ENCODE results near the gene EDN2.

Gene EDN2

DNA sequence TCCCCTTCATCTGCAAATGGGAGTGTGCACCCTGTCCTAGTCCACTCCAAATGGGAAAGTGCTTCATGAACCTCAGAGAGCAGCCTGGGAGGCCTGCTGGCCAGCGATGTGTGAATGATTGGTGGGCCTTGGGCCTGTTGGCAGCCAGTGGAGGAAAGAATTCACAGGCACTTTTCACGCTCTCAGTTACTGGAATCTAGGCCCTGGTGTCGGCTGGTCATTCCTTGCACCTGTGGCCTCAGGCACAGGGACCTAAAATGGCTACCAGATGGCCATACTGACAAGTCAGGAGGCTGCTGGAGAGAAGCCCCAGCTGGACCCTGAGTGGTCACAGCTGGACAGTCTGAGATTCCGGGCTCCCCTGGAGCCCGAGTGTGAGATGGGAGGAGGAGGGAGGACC lies 18.4 kb upstream of the EDN2 start:
- Histone ChIP-seq H4K20me1 (ENCODE audit: insufficient read depth, low read length, poor library complexity, severe bottlenecking) (no peaks in the 10 kb centered on the region), H3K4me1 (ENCODE audit: insufficient read depth, low read length, poor library complexity, severe bottlenecking) (no peaks in the 10 kb centered on the region), H3K9me3 (ENCODE audit: insufficient read depth, low read depth, low read length) (no peaks in the 10 kb centered on the region), H3K9me2 (replicated peaks; ENCODE audit: low read depth, low read length) (no peaks in the 10 kb centered on the region), H3K36me3 (ENCODE audit: insufficient read depth, low read length) (no peaks in the 10 kb centered on the region), H3K4me3 (ENCODE audit: low read length, poor library complexity, severe bottlenecking) (no peak overlapping the region), H3K27me3 (ENCODE audit: insufficient read depth, low read length, poor library complexity, severe bottlenecking) (no peaks in the 10 kb centered on the region), H3K4me2 (ENCODE audit: low read depth, low read length, poor library complexity, severe bottlenecking) (no peak overlapping the region), H2AFZ (ENCODE audit: low read length) (no peak overlapping the region), H3K79me2 (ENCODE audit: insufficient read depth, low read length) (no peaks in the 10 kb centered on the region), H3F3A (ENCODE audit: low read depth) (no peaks in the 10 kb centered on the region), H3K9ac (ENCODE audit: low read depth, low read length, poor library complexity, severe bottlenecking) (no peak overlapping the region)
- TF ChIP-seq, protein P1, sequence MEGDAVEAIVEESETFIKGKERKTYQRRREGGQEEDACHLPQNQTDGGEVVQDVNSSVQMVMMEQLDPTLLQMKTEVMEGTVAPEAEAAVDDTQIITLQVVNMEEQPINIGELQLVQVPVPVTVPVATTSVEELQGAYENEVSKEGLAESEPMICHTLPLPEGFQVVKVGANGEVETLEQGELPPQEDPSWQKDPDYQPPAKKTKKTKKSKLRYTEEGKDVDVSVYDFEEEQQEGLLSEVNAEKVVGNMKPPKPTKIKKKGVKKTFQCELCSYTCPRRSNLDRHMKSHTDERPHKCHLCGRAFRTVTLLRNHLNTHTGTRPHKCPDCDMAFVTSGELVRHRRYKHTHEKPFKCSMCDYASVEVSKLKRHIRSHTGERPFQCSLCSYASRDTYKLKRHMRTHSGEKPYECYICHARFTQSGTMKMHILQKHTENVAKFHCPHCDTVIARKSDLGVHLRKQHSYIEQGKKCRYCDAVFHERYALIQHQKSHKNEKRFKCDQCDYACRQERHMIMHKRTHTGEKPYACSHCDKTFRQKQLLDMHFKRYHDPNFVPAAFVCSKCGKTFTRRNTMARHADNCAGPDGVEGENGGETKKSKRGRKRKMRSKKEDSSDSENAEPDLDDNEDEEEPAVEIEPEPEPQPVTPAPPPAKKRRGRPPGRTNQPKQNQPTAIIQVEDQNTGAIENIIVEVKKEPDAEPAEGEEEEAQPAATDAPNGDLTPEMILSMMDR (conservative IDR thresholded peaks at IDR 0.05; ENCODE audit: low read length): no peak
- no peak for TF ChIP-seq EZH2phosphoT487 (IDR thresholded peaks at IDR 0.05; ENCODE audit: borderline replicate concordance)

DNA sequence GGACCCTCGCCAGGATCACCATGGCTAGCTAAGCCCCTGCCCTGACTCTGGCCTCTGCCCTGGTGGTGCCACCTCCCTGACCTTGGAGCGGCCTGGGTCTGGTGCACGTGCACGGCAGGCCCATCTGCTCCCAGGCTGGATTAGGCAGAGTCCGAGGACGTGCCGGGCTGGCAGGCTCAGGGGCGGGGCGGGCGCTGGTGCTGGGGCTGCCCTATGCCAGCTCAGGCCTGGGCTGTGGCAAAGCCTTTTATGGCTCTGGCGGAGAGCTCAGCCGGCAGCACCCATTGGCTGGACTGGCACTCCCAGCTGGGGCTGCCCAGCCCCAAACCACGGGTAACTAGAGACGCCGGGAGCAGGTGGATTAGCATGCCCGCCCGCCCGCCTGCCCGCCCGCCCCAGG lies 17.1 kb upstream of the EDN2 start:
- H3K36me3 ChIP-seq (ENCODE audit: insufficient read depth, low read length): no peaks in the 10 kb centered on the region
- no peaks in the 10 kb centered on the region for H3K79me2 ChIP-seq (ENCODE audit: insufficient read depth, low read length)
- H3K4me2 ChIP-seq (ENCODE audit: low read depth, low read length, poor library complexity, severe bottlenecking): no peak overlapping the region
- H3K9ac ChIP-seq (ENCODE audit: low read depth, low read length, poor library complexity, severe bottlenecking): no peak overlapping the region
- H3F3A ChIP-seq (ENCODE audit: low read depth): no peaks in the 10 kb centered on the region
- no peaks in the 10 kb centered on the region for H4K20me1 ChIP-seq (ENCODE audit: insufficient read depth, low read length, poor library complexity, severe bottlenecking)
- H3K9me3 ChIP-seq (ENCODE audit: insufficient read depth, low read depth, low read length): no peaks in the 10 kb centered on the region
- TF ChIP-seq, protein P1 (conservative IDR thresholded peaks at IDR 0.05; ENCODE audit: low read length): no peak
- TF ChIP-seq EZH2phosphoT487 (IDR thresholded peaks at IDR 0.05; ENCODE audit: borderline replicate concordance): no peak
- H3K4me3 ChIP-seq (ENCODE audit: low read length, poor library complexity, severe bottlenecking): no peak overlapping the region
- no peaks in the 10 kb centered on the region for H3K27me3 ChIP-seq (ENCODE audit: insufficient read depth, low read length, poor library complexity, severe bottlenecking)
- H3K9me2 ChIP-seq (replicated peaks; ENCODE audit: low read depth, low read length): no peaks in the 10 kb centered on the region
- no peaks in the 10 kb centered on the region for H3K4me1 ChIP-seq (ENCODE audit: insufficient read depth, low read length, poor library complexity, severe bottlenecking)
- no peak overlapping the region for H2AFZ ChIP-seq (ENCODE audit: low read length)

DNA sequence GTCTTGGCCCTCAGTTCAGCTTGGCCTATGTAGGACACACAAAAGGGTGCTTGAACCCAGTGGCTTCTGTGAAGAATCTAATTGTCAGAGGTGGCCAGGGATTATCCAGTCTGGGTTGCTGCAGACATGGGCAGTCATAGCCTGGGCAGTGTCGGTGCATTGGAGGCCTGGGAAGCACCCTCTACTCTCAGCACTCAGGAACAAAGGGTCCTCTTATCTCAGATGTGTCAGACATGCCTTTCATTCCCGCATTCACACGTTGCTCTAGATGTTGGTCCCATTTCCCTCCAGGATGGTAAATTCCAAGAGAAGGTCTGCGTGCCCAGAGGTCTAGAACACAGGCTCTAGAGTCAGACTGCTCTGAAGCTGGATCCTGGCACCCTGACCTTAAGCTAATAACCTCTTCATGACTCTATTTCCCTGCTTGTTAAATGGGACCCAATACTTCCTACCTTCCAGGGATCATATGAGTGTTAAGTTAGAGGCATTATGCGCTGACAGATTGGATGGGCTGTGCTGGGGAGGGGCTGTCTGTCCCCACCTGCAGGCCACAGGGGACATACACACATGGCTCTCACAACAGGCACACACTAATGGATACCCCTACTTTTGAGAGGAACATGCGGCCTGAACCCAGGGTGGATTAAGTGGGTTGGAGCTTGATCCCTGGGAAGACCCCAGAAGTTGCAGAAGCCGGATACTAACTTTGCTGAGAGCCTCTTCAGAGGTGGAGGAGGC lies 16.5 kb upstream of the EDN2 start:
- no peaks in the 10 kb centered on the region for H3K79me2 ChIP-seq (ENCODE audit: insufficient read depth, low read length)
- no peak overlapping the region for H3K4me3 ChIP-seq (ENCODE audit: low read length, poor library complexity, severe bottlenecking)
- H3F3A ChIP-seq (ENCODE audit: low read depth): no peaks in the 10 kb centered on the region
- H3K9me2 ChIP-seq (replicated peaks; ENCODE audit: low read depth, low read length): no peaks in the 10 kb centered on the region
- no peak overlapping the region for H3K9ac ChIP-seq (ENCODE audit: low read depth, low read length, poor library complexity, severe bottlenecking)
- H2AFZ ChIP-seq (ENCODE audit: low read length): no peak overlapping the region
- no peaks in the 10 kb centered on the region for H4K20me1 ChIP-seq (ENCODE audit: insufficient read depth, low read length, poor library complexity, severe bottlenecking)
- no peaks in the 10 kb centered on the region for H3K4me1 ChIP-seq (ENCODE audit: insufficient read depth, low read length, poor library complexity, severe bottlenecking)
- no peaks in the 10 kb centered on the region for H3K36me3 ChIP-seq (ENCODE audit: insufficient read depth, low read length)
- no peaks in the 10 kb centered on the region for H3K27me3 ChIP-seq (ENCODE audit: insufficient read depth, low read length, poor library complexity, severe bottlenecking)
- H3K4me2 ChIP-seq (ENCODE audit: low read depth, low read length, poor library complexity, severe bottlenecking): no peak overlapping the region
- TF ChIP-seq, protein P1 (conservative IDR thresholded peaks at IDR 0.05; ENCODE audit: low read length): no peak
- TF ChIP-seq EZH2phosphoT487 (IDR thresholded peaks at IDR 0.05; ENCODE audit: borderline replicate concordance): no peak
- no peaks in the 10 kb centered on the region for H3K9me3 ChIP-seq (ENCODE audit: insufficient read depth, low read depth, low read length)
